SW480 (cell line): ENCODE data around the gene SLC4A2.
"Not testable (repeated sequence)": the region's sequence is repeated elsewhere in the genome, so short reads cannot be mapped to it uniquely, and the experiment has no call there.

ENCODE experiments used
- DNase-seq: peaks from one replicate; pipeline ENCODE4 v3.0.0-alpha.2; 2016; ENCODE audit warnings: low spot score

Gene SLC4A2

GRCh38 chr7:151025924-151026671 is 33.3 kb upstream of the SLC4A2 start:
- no peak for DNase-seq

- not testable (repeated sequence) for DNase-seq
Observed at GRCh38 chr7:151026771-151027727, 32.3 kb upstream of the SLC4A2 start.

- DNase-seq, result not testable (repeated sequence)
Observed at GRCh38 chr7:151027728-151028130, 31.7 kb upstream of the SLC4A2 start.

GRCh38 chr7:151028131-151028947 is 31.1 kb upstream of the SLC4A2 start, which contains the start of gene ABCB8:
Gene ABCB8, plus strand, starts transcription at chr7:151028450. Its CDS starts 66 bp downstream, at chr7:151028516.
- DNase-seq, result peak; percentile 98

- no peak for DNase-seq
Observed at GRCh38 chr7:151028948-151029501, 30.4 kb upstream of the SLC4A2 start.

GRCh38 chr7:151031011-151031410 is 28.4 kb upstream of the SLC4A2 start:
- DNase-seq, result no peak

GRCh38 chr7:151032936-151033863 is 26.2 kb upstream of the SLC4A2 start:
- no peak for DNase-seq

GRCh38 chr7:151033864-151034249 is 25.5 kb upstream of the SLC4A2 start:
- DNase-seq, result no peak

- no peak for DNase-seq
Observed at GRCh38 chr7:151034312-151035025, 24.9 kb upstream of the SLC4A2 start.

- DNase-seq, result no peak
Observed at GRCh38 chr7:151035026-151035717, 24.2 kb upstream of the SLC4A2 start.

GRCh38 chr7:151035902-151036301 is 23.5 kb upstream of the SLC4A2 start:
- DNase-seq, result no peak

GRCh38 chr7:151038951-151039849 is 20.2 kb upstream of the SLC4A2 start:
- peak; percentile 85 for DNase-seq

GRCh38 chr7:151039850-151040548 is 19.4 kb upstream of the SLC4A2 start:
- DNase-seq, result no peak

GRCh38 chr7:151040616-151041375 is 18.6 kb upstream of the SLC4A2 start:
- no peak for DNase-seq

- DNase-seq, result not testable (repeated sequence)
Observed at GRCh38 chr7:151043449-151043848, 15.9 kb upstream of the SLC4A2 start.

- no peak for DNase-seq
Observed at GRCh38 chr7:151043959-151044358, 15.4 kb upstream of the SLC4A2 start.

- no peak for DNase-seq
Observed at GRCh38 chr7:151045262-151045661, 14.1 kb upstream of the SLC4A2 start.
